NCI-H2107 treated with DMSO at 0.1 percent for 48 hours (cell line): Measurements from ENCODE around the gene DHH.
A peak's percentile ranks its signal among the peaks of the same experiment; 100 is the strongest.
"Not testable (repeated sequence)": the region's sequence is repeated elsewhere in the genome, so short reads cannot be mapped to it uniquely, and the experiment has no call there.

Experiments
- DNase-seq: peaks from one replicate; lab custom pipeline; 2025; ENCODE audit not compliant: unreplicated experiment; lab: John Stamatoyannopoulos, UW

DHH gene

DNA sequence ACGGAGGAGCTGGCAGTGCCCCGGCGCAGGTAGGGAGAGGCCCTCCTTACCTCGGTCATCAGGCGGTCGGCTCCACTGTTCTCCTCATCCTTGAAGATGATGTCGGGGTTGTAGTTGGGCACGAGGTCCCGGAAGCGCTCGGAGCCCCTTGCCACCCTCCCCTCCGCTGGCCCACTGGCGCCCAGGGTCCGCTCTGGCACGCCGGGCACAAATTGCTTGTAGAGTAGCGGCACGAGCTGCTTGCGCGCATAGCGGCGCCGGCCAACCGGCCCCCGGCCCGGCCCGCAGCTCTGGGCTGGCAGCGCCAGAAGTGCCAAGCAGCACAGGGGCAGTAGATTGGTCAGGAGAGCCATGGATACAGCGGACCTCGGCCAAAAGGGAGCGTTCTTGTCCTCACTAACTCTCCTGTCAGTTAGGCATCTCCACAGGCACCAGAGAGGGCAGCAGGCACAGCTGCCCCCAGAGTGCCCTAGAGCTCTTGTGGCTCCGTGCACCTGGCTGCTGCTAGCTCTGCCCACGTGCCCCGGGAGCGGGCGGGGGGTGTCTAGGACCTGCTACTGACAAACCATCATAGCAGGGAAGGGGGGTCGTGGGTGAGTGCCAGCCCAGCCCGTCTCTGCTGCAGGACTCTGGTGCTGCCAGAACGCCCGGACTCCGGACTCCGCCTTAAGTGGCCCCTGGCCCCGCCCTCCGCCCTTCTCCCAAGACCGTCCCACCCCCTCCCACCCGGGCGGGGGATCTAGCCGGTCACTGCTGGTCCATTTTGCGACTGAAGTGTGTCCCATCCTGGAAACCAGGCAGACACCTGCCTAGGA, at the start of gene DHH:
DHH (minus strand) TSS at position 642 of the 815 bp plus-strand sequence; CDS start at position 353, 289 bp downstream.
- DNase-seq = peak; percentile 54

DNA sequence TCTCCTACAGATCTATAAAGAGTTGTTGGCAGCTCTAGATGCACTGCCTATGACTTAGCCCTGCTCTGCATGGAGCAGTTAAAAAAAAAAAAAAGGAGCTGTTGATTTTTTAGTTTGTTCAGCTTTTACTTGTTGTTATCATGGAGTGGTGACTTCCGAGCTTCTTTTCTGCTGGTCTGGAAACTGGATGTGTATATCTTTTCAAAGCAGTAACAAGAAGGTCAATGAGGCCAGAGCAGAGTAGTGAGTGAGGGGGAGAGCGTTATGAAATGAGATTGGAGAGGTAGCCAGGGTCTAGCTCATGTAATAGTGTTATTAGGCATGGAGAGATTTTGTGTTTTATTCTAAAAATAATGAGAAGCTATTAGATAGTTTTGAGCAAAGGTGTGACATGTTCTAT, 49.8 kb upstream of the DHH start:
- DNase-seq = no peak

DNA sequence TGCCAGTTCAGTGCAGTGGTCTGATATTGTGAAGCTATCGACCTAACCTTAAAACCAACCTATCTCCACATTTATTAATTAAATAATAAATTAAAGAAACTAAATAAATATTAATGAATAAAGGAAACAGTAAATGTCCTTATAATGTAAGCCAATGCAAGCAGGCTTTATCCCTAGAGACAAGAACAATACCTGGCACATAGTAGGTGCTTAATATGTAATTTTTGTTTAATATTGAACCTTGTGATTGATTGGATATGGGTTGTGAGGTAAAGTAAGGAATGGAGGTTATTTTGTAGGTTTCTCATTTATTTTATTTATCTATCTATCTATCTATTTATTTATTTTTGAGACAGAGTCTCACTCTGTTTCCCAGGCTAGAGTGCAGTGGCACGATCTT, 44.4 kb upstream of the DHH start:
- no peak for DNase-seq

DNA sequence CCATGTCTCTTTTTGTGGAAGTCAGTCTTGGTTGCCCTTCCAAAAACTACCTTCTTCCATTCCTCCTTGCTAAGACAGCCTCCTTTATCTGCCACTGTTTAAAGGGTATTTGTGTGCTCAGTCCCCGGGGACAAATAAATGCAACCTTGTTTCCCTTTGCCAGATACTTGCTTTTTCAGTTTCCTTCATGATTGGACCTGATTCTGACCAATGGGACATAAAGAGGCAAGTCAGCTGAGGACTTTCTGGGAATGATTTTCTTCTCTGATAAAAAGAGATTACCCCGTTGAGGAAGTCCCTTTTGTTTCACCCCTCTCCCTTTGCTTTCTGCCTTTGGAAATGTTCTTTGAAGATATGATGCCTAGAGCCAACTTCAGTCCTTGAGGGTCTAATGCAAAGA, 44.0 kb upstream of the DHH start:
- DNase-seq = no peak

DNA sequence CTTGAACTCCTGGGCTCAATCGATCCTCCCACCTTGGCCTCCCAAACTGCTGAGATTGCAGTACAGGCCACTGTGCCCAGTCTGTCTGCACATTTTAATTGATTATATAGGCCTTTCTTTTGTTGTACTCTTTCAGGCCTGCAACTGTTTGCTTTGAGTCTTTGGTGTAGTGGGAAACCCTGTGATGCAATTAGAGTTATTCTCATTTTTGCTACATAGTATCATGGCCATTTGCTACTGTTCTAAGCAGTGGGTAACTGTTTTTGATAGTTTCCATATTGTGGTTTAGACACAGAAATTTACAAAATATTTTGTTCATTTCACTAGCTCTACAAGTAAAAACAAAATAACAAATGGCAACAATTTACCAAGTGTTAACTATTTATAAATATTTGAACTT, 42.9 kb upstream of the DHH start:
- DNase-seq = no peak

DNA sequence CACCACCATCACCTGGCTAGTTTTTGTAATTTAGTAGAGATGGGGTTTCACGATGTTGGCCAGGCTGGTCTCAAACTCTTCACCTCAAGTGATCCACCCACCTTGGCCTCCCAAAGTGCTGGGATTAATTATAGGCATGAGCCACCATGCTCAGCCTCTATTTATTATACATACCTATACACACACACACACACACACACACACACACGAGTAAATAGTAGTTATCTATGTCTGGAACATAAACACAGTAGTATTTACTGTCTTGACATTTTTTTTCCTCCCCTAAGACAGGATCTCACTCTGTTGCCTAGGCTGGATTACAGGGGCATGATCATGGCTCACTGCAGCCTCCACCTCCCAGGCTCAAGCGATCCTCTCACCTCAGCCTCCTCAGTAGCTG, 42.4 kb upstream of the DHH start:
- not testable (repeated sequence) for DNase-seq

DNA sequence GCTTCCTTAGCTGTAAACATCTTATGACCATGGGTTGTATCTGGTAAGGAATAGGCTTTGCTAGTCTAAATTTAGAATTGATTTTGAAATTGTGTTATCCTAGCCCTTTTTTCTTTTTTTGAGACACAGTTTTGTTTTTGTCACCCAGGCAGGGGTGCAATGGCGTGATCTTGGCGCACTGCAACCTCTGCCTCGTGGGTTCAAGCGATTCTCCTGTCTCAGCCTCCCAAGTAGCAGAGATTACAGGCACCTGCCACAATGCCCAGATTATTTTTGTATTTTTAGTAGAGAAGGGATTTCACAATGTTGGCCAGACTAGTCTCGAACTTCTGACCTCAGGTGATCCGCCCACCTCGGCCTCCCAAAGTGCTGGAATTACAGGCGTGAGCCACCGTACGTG, 39.0 kb upstream of the DHH start:
- no peak for DNase-seq

DNA sequence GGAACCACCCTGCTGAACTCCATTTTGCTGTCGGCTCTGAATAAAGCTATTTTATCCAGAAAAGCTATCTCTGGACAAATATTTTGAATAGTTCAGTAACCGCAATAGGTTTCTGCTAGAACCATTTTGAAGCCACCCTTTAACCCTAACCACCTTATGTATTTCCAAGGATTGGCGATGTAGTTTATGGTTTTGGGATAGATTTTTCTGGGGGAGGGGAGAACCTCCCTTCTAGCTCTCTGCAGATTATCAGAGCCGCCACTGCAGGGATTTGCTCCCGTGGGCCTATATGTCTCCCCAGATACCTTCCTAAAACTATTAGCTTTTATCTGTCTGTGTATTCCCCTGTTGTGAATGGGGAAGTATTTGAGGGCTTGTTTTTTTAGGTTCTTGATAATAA, 38.4 kb upstream of the DHH start:
- DNase-seq = no peak

DNA sequence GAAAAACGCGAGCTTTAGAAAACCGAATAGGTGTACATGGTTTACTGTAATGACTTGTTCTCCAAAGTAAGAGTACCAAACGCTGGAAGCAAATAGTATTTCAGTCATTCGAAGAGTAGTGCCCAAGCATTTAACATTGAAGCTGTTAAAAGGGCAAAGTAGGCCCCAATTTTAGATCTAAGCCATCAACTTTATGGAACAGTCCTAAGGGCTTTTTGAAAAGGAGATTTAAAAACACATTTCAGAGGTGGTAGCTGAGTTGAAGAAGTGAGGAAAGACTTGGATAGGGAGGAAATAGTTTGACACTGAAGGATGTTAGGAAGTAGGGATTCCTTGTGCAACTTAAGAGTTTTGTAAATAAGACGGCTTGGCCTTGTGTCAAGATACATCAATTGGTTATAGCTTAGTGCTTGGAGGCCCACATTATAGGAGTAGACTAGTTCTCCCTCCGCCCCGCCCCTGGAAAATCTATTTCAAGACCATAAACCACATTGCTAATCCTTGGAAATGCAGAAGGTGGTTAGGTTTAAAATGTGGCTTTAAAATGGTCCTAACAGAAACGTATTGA, 37.4 kb upstream of the DHH start:
- DNase-seq = peak; percentile 89

DNA sequence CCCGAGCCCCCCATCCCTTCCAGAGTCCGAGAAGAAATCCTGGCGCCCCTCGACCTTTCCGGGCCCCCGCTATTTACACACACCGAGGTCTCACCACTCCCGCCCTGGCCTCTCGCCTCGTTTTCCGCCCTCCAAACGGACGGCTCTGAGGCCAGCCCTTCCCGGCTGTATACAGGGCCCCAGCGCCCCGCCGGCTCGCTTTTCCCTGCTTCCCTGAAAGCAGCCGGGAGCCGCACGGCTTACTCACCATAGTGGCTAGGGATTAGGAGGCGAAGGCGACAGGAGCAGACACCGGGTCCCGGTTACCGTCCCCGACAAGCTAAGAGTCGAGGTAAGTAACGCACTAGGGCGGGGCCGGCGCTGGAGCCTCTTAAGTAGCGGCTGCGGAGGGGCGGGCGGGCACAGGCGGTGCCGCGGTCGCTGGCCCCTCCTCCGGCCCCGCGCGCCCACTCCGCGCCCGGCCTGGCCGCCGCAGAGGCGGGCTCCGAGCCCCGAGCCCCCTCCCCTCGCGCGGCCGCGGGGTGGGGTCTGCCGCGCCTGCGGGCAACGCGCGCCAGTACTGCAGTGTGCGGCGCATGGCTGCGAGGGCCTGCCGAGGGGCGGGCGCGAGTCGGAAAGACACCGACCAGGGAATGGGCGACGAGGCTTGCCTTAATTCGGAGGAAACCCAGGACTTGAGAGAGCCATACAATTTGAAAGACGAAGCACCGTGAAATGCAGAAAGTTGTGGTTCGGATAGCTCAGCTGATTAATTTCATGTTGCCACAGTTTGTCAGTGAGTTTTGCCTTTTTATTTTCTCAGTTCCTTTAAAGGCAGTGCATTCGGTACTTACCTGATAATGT, 36.7 kb upstream of the DHH start, which contains the start of gene TUBA1B:
TUBA1B (minus strand) TSS at position 345 of the 843 bp plus-strand sequence; CDS start at position 250, 95 bp downstream.
- peak; percentile 83 for DNase-seq

DNA sequence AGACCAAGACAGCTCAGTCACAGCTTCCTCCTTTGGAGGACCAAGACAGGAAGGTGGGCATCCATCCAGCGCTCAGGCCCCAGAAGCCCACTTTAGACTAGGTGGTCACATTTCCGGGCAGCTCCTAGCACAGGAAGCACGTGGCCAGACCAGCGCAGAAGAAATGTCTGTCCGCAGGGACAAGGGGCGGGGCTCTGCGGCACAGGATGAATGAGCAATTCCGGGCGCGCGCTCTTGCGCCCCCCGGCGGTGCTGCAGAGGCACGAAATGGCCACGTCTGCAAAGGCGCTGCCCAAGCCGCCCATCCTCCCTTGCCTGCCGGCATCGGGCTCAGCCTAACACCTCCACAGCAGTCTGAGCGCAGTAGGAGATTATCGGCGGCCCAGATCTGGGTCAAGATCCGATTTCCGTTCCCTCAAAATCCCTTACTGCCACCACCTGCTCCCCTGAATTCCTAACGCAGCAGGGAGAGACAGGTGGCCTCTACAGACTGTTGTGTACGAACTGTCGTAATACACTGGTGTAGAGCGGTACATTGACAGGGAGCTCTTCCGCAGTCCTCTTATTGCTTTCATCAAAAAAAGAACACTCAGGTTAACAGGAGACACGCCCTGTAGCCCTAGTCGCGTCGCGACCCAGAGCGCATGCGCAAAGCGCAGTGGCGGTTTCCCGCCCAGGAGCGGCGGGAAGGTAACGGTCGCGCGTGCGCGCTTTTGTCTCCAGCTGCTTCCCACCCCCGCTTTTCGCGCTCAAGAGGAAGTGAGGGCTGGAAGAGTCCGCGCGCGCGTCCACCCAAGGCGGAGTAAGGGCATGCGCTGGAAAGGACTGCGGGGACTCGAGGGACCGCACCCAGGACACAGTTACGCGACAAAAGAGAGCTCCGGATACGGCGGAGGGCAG, 35.8 kb upstream of the DHH start:
- peak; percentile 73 for DNase-seq

DNA sequence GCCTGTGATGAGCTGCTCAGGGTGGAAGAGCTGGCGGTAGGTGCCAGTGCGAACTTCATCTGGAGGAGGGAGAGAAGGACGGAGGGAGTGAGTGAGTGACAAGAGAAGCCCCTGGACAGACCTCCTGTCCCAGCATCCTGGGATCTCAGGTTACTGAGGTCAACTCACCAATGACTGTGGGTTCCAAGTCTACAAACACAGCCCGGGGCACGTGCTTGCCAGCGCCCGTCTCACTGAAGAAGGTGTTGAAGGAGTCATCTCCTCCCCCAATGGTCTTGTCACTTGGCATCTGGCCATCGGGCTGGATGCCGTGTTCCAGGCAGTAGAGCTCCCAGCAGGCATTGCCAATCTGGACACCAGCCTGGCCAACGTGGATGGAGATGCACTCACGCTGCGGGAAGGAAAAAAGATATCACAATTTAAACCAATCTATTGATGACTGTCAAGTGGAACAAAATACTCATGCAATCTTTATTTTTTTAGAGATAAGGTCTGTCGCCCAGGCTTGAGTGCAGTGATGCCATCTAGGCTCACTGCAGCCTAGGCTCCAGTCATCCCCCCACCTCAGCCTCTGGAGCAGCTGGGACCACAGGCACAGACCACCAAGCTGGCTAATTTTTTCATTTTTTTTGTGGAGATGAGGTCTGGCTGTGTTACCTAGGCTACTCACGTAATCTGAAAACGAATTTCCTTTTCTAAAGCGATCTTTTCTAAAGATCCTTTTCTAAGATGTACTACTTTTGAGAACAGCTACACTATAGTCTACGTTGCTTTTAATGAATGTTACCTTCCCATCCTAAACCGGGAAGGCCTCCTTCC, 34.9 kb upstream of the DHH start:
- no peak for DNase-seq

DNA sequence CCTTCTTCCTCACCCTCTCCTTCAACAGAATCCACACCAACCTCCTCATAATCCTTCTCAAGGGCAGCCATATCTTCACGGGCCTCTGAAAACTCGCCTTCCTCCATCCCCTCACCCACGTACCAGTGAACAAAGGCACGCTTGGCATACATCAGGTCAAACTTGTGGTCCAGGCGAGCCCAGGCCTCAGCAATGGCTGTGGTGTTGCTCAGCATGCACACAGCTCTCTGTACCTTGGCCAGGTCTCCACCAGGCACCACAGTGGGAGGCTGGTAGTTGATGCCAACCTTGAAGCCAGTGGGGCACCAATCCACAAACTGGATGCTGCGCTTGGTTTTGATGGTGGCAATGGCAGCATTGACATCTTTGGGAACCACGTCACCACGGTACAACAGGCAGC, 33.4 kb upstream of the DHH start:
- not testable (repeated sequence) for DNase-seq

DNA sequence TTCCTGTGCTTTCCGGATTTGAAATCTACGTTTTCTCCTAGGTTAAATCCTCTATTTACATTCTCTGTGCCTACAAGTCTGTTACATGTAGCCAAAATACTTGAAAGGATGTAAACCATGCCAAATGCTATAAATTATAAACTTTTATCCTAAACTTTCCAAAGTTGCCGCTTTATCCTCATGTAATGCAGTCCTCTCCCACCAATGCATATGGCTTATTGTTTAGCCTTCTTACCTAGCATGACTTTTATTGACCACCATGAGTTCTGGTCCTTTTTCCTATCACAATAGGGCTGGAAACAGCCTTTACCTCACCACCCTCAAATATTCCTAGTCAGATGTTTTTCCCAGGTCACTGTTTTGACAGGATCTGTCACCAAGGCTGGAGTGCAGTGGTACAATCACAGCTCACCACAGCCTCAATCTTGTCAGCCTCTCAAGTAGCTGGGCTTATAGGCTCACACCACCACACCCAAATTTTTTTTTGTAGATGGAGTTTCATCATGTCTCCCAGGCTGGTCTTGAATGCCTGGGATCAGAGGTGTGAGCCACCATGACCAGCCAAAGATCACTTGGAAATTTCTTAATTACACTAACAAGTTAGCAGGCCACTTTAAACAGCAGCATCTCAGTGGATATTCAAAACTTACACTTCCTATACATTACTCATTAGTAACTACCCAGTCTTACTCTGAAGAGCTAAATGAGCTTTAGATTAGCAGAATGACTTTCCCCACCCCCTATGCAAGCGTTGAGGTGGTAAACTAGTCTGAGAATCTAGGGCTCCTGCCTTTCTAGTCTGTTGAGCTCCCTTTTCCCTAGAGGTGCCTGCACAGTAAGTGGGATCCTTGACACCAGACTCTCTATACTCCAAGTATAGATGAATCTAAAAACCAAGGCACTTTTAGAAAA, 32.5 kb upstream of the DHH start:
- DNase-seq = no peak

DNA sequence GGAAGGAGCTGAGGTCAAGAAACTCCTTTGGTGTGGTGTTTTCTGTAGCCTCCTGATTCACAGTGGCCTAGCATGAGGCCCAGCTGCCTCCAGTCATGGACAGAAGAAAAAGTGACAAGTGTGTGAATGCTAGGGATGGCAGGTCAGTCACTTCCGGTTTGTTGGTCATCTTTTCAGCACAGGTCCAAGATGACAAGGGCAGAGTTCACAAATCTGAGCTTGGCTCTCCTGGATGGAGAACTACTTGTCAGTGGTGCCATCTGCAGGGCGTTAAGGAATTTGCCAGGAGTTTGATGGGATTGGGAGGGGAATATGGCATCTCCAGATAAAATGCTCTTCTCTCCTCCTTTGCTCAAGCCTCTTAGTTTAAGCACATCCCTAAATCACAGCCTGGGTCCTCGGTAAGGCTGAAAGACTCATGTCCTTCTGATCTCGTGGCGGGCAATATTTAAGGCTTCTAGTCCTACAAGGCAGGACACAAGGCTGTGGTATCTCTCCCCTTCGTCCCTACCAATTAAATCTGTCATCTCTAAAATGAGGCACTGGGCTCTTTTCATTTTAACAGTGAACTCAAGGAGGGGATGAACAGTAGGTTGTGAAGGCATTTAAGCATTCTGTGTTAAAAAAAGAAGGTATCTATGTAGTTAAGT, 26.6 kb upstream of the DHH start:
- peak; percentile 39 for DNase-seq

DNA sequence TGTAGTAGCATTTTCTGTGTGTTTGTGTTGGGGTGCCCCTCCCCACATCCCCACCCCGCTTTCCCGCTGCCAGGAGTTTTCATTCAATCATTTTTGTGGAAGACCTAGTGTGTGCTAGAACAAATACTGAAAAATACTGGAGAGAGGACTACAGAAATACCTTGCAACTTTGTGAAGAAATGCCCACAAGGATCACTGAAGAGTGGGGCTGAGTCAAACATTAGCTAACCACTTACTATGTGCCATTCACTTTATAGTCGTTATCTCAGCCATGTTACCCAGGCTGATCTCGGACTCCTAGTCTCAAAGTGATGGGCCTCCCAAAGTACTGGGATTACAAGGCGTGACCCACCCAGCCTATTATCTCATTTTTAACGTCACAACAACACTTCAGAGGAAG, 16.6 kb upstream of the DHH start:
- no peak for DNase-seq

DNA sequence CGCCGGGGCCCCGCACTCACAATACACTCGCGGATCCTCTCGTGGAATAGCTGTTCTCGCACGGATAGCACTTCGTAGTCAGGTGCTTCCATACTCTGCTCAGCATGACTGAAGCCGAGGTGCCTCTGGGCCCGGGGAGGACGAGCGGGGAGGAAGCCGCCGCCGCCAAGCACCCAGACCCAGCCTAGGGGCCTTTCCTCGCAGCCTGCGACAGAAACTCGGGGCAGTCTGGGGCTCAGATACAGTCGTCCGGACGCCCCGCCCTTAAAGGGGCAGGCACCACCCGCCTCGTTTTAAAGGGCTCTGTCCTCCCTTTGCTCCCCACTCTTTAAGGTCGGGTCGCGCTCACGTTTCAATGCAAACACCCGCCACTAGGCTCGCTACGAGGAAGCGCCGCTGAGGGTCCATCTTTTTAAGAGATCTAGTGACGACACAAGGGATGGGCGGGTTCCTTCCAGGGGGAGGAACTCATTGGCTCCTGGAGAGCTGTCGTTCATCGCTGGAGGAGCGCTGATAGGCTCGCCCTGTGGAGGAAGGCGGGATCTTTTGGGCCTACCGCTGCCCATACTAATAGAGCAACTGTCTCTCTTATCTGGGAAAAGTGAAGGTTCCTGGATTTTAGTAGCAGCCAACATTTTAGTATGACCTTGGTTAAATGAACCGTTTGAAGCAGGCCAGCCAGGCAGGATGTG, 16.0 kb upstream of the DHH start, which contains the start of gene LMBR1L:
LMBR1L (minus strand) TSS at position 384 of the 692 bp plus-strand sequence; CDS start at position 92, 292 bp downstream.
- peak; percentile 99 for DNase-seq
